Psoas muscle (tissue), 8 donors: ENCODE measurements around the gene AKAP6. TPM values are rescaled to one million over a fixed set of nuclear protein-coding genes. Genes with fewer than 3 reads are reported as not detected.
A peak's percentile ranks its signal among the peaks of the same experiment; 100 is the strongest.

Experiments used
- ATAC-seq, 4 donors: fragments of 200-7000 bp; cut with Tn5 transposase; one replicate each; pipeline ENCODE4 v1.9.1; 2020; ENCODE audit warnings: moderate library complexity in 3 of 4, mild to moderate bottlenecking in 2 of 4
- DNase-seq, 2 donors: peaks; one replicate each; pipeline ENCODE4 v3.0.0-alpha.2; 2020
- H3K27ac ChIP-seq: fragments of 200-600 bp; one replicate; pipeline ENCODE4 v1.8.0; 2022
- H3K27me3 ChIP-seq, 3 donors: fragments of 200-600 bp in 1 of 3; one replicate each; pipeline versions ENCODE4 v1.6.1 to v1.8.0; 2013 to 2022; ENCODE audit warnings: low read length in 2 of 3, mild to moderate bottlenecking in 2 of 3, moderate library complexity in 1 of 3; ENCODE audit not compliant: insufficient read depth in 3 of 3
- H3K36me3 ChIP-seq, 2 donors: fragments of 200-600 bp in 1 of 2; one replicate each; pipeline versions ENCODE4 v1.6.1 to v1.8.0; 2013 to 2022; ENCODE audit warnings: low read depth in 1 of 2, mild to moderate bottlenecking in 1 of 2, moderate library complexity in 1 of 2; ENCODE audit not compliant: insufficient read depth in 1 of 2
- H3K4me1 ChIP-seq: fragments of 200-600 bp; one replicate; pipeline ENCODE4 v1.8.0; 2022
- H3K4me3 ChIP-seq: fragments of 200-600 bp; one replicate; pipeline ENCODE4 v1.8.0; 2022; ENCODE audit warnings: mild to moderate bottlenecking
- H3K9me3 ChIP-seq: fragments of 200-600 bp; one replicate; pipeline ENCODE4 v1.8.0; 2022
- WGBS, 3 donors: extraction: QIAGEN DNeasy Blood & Tissue Kit; methylation state at CpG; one replicate each; pipeline versions ENCODE4 v1.1.6 to v1.1.7; 2013; 5-methylcytosine and 5-hydroxymethylcytosine counted together
- intact Hi-C, 2 donors: fragments of 100-400 bp; cut with DNase I; formaldehyde crosslinking; loops; one replicate each; pipeline versions ENCODE4 v1.11.0 to v1.14.2; 2022
- polyA plus RNA-seq, 3 donors: library from polyadenylated mRNA; stranded (reverse); fragments of 200-250 nt; gene quantifications; one replicate each; pipeline ENCODE4 v1.2.3, GENCODE V29; 2013
- total RNA-seq, 4 donors: library from RNA; stranded (reverse); fragmentation: NEBNext Ultra II Directional in 2 of 4; extraction: Animal tissue kit (Norgen Biotek cat#: 25700) in 2 of 4; gene quantifications; one replicate each; pipeline versions ENCODE4 v1.2.1 to v1.2.4, GENCODE V29; 2021 to 2023
- TF ChIP-seq, protein P1 (sequence below): fragments of 200-600 bp; IDR thresholded peaks from one replicate; pipeline ENCODE4 v1.8.0; 2022; ENCODE audit warnings: antibody characterized with exemption
- donor health status: healthy with polysubstance abuse.
- donor health status: DM: no; HTN: no; CAD: no; lungs with moderate emphysema.
- donor health status: Bipolar disorder and iron deficiency.
- donor health status: healthy.
- donor health status: DM: yes; HTN: yes; CAD: no.
- donor health status: DM: no; HTN: no; CAD: no.
- donor health status: DM: no; HTN: no; CAD: no.
- donor health status: DM: yes; HTN: yes; CAD: no.

The AKAP6 gene
- total and polyA plus RNA-seq, 7 donors, result 9.1 to 173 (median 113) TPM

DNA sequence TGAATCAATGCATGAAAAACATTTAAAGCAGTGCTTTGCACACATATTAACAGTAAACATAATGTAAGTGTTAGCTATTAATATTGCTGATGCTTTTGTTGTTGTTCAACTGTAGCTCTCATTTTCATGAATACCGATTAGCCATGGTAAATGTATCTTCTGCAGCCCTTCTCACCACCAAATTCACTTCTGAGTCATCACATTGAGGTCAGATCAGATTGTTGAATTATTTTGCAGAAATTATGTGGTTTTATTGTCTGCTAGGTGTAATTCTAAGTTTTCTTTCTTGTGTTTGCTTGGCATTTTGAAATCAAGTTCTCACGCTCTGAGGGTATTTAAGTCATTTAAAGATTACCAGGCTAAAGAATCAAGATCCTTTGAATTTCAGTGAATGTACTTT is 74.6 kb downstream of the AKAP6 start:
- H3K36me3 ChIP-seq, result no peaks in the 10 kb centered on the region
- H3K27ac ChIP-seq, result no peak overlapping the region
- intact Hi-C loops, result no loop called here
- no peak overlapping the region for H3K4me3 ChIP-seq
- no peaks in the 10 kb centered on the region for H3K27me3 ChIP-seq
- ATAC-seq (no peak), DNase-seq (no peak)
- H3K9me3 ChIP-seq, result no peaks in the 10 kb centered on the region
- WGBS, 3 donors, result 96 to 97% (median 97%) methylated on average over 2 of the region's 2 CpGs
- TF ChIP-seq, protein P1, sequence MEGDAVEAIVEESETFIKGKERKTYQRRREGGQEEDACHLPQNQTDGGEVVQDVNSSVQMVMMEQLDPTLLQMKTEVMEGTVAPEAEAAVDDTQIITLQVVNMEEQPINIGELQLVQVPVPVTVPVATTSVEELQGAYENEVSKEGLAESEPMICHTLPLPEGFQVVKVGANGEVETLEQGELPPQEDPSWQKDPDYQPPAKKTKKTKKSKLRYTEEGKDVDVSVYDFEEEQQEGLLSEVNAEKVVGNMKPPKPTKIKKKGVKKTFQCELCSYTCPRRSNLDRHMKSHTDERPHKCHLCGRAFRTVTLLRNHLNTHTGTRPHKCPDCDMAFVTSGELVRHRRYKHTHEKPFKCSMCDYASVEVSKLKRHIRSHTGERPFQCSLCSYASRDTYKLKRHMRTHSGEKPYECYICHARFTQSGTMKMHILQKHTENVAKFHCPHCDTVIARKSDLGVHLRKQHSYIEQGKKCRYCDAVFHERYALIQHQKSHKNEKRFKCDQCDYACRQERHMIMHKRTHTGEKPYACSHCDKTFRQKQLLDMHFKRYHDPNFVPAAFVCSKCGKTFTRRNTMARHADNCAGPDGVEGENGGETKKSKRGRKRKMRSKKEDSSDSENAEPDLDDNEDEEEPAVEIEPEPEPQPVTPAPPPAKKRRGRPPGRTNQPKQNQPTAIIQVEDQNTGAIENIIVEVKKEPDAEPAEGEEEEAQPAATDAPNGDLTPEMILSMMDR, result no peak
- H3K4me1 ChIP-seq, result no peaks in the 10 kb centered on the region

DNA sequence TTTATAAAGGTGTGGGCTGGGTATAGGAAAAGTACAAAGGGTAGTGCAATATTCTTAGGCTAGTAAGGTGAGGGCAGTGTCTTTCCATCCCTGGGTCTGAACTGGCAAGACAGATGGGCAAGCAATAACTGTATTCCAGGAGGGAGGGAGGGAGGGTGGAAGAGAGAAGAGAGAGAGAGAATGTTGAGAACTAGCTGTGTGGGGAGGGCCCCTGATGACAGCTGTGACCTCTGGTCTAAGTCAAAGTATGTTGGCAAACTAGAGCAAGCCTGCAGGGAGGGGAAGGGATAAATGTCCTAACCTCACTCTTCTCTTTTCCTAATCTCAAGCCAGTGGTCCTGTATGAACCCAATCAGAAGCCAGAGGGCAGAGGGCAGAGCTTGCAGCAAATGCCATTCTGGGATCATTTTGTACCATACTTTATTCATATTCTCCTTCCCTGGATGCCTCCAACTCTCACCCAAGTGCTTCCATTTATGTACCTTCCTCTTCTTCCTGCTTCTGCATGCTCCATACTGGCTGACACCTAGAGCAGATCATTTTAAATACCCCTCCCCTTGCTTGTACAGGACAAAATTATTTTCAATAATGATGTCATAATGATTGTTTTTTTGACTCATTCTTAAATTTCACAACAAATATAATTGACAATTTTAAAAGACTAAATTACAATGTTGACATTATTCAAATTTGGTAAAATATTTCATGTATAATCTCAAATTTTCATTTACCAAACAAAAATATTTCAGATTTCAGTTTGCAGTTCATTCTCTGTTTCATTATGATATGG is 75.9 kb downstream of the AKAP6 start:
- intact Hi-C loops, result no loop called here
- no peaks in the 10 kb centered on the region for H3K9me3 ChIP-seq
- no peaks in the 10 kb centered on the region for H3K36me3 ChIP-seq
- no peak overlapping the region for H3K27ac ChIP-seq
- no peak overlapping the region for H3K4me3 ChIP-seq
- H3K27me3 ChIP-seq, result no peaks in the 10 kb centered on the region
- ATAC-seq (peak; percentile 47 to 76 (median 64)), DNase-seq (no peak)
- TF ChIP-seq, protein P1, result no peak
- no peaks in the 10 kb centered on the region for H3K4me1 ChIP-seq

GRCh38 chr14:32405856-32406255 is 76.8 kb downstream of the AKAP6 start:
- Histone ChIP-seq H3K4me3 (no peak overlapping the region), H3K4me1 (no peaks in the 10 kb centered on the region), H3K27me3 (no peaks in the 10 kb centered on the region), H3K27ac (no peak overlapping the region), H3K36me3 (no peaks in the 10 kb centered on the region), H3K9me3 (no peaks in the 10 kb centered on the region)
- no peak for DNase-seq
- intact Hi-C loops, result no loop called here
- WGBS, 3 donors, result 92 to 98% (median 98%) methylated on average over 2 of the region's 2 CpGs
- ATAC-seq, result no peak
- TF ChIP-seq, protein P1, result no peak

DNA sequence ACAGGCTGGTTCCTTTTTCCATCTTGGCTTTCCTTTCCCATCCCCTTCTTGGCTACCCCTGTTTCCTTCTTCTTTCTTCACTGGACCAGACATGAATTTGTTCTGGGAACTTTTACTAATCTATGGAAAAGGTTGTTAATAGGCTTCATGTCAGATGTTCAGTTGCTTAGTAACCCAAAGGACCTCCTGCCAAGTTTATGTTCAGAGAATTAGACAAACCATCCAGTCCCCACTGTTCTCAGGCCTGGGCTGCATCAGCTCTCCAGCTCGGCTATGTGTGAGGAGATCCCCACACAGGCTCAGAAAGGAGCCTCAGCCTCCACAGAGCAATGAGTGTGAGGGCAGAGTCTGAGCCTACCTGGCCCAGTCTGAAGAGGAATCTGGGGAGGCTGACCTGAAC is 78.0 kb downstream of the AKAP6 start:
- intact Hi-C loops, result no loop called here
- DNase-seq (no peak), ATAC-seq (no peak)
- no peak overlapping the region for H3K27ac ChIP-seq
- H3K27me3 ChIP-seq, result no peaks in the 10 kb centered on the region
- no peaks in the 10 kb centered on the region for H3K9me3 ChIP-seq
- no peaks in the 10 kb centered on the region for H3K4me1 ChIP-seq
- TF ChIP-seq, protein P1, result no peak
- 64 to 71% (median 68%) methylated on average over 1 of the region's 1 CpG for WGBS, 3 donors
- H3K36me3 ChIP-seq, result no peaks in the 10 kb centered on the region
- no peak overlapping the region for H3K4me3 ChIP-seq

DNA sequence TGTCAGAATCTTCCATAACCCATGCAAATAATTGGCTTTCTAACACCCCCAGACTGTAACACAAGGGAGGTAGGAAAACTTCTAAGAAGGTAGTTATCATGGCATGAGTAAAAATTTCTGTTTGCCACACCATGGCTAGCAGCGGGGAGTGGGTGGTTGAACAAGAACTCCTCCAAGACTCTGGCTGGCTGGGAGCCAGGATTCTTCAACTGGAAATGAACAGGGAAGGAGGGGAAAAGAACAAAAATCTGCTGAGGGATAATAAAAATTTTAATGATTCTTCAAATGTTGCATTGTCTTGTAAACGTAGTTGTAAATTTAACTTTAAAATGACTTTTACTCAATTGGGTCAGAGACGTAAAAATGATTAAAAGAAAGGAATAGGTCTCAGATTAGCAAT is 78.9 kb downstream of the AKAP6 start:
- 61 to 70% (median 67%) methylated on average over 3 of the region's 3 CpGs for WGBS, 3 donors
- Histone ChIP-seq H3K27me3 (no peaks in the 10 kb centered on the region), H3K4me1 (no peaks in the 10 kb centered on the region), H3K27ac (no peak overlapping the region), H3K9me3 (no peaks in the 10 kb centered on the region), H3K4me3 (no peak overlapping the region), H3K36me3 (no peaks in the 10 kb centered on the region)
- ATAC-seq (no peak), DNase-seq (peak in 1 of 2 donors; percentile 17)
- TF ChIP-seq, protein P1, result no peak
- intact Hi-C loops, result no loop called here
